ENCODE results near the gene BABAM1. TPM values are rescaled to one million over a fixed set of nuclear protein-coding genes. Genes with fewer than 3 reads are reported as not detected.

BABAM1 gene
- total and polyA plus RNA-seq, 2 of the 4 experiments (the other 2 are of a cell fraction), result 95.1 to 101 TPM

DNA sequence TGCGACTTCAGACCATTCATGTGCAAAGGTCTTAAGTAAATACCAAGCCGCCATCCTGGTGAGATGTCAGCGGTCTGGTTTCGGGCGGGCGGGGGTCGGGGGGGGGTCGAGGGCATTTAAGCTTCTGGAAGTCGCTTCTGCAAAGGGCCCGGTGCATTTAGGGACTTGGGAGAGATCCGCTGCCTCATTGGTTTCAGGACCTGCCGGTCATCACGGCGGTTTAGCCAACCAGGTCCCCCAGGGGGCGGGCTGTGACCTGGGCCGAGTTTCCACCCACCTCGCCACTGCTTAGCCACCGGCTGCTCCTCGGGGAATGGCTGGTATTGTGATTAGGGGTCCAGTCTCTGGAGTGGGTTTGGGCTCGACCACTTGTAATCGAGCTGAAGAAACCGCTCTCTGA is 22.2 kb downstream of the BABAM1 start:
- Histone ChIP-seq H2BK5ac (ENCODE audit: low read depth, low read length, poor library complexity, severe bottlenecking) (no peak overlapping the region), H3K9me3 (ENCODE audit: control insufficient read depth, insufficient read depth, low read length) (no peaks in the 10 kb centered on the region), H3K36me3 (ENCODE audit: control insufficient read depth, insufficient read depth, low read length) (peaks cover 5% of the 10 kb centered on the region; the same call in 1 of the 2 replicates), H3K23ac (ENCODE audit: low read depth, low read length) (no peak overlapping the region), H4K5ac (ENCODE audit: low read depth, low read length) (no peak overlapping the region), H3K27ac (ENCODE audit: insufficient read depth, low read length) (no peak overlapping the region), H3K4me1 (ENCODE audit: control insufficient read depth, insufficient read depth, low read length) (peaks cover 2% of the 10 kb centered on the region; the same call in 1 of the 2 replicates), H2AK5ac (ENCODE audit: low read depth, low read length) (no peak overlapping the region), H4K91ac (ENCODE audit: insufficient read depth, low read depth, low read length) (no peak overlapping the region), H3K4ac (ENCODE audit: low read depth, low read length) (peak overlapping the region; percentile 33; the same call in 1 of the 2 replicates), H3K4me2 (ENCODE audit: low read depth, low read length) (peak overlapping the region; percentile 42; the same call in 1 of the 2 replicates), H3K14ac (replicated peaks; ENCODE audit: low read depth, low read length) (0 out of 2 replicates have a peak overlapping the region, but pooled peaks have one; percentile 57), H2BK120ac (ENCODE audit: low read depth, low read length) (0 out of 2 replicates have a peak overlapping the region, but pooled peaks have one; percentile 30), H2AK9ac (replicated peaks; ENCODE audit: low read depth, low read length, poor library complexity) (peak overlapping the region; percentile 50), H3K79me1 (ENCODE audit: low read depth in 1 of 2, low read length in 2 of 2) (peaks cover 0 to 13% of the 10 kb centered on the region in 2 experiments; a peak in 2 of 4 replicates), H2AFZ (replicated peaks; ENCODE audit: low read length, poor library complexity) (peak overlapping the region; percentile 92), H3K4me3 (ENCODE audit: insufficient read depth, low read depth, low read length) (no peak overlapping the region), H3K27me3 (ENCODE audit: control insufficient read depth, insufficient read depth, low read length) (no peaks in the 10 kb centered on the region), H4K8ac (ENCODE audit: low read depth in 2 of 2, low read length in 2 of 2) (peak overlapping the region; percentile 27 to 90; a peak in 3 of 4 replicates), H3K9me1 (ENCODE audit: insufficient read depth, low read length) (peaks cover 4% of the 10 kb centered on the region; the same call in 1 of the 2 replicates), H3K9ac (ENCODE audit: low read depth, low read length) (no peak overlapping the region), H2BK15ac (ENCODE audit: low read depth, low read length) (no peak overlapping the region), H3K18ac (ENCODE audit: low read depth, low read length) (no peak overlapping the region), H2BK20ac (ENCODE audit: low read depth, low read length) (no peak overlapping the region), H4K20me1 (ENCODE audit: insufficient read depth, low read length) (0 out of 2 replicates have a peak, but pooled peaks cover 3% of the 10 kb centered on the region), H3K56ac (ENCODE audit: extremely low read depth, insufficient read depth, low read length) (no peak overlapping the region)
- dilution Hi-C loops (cut with HindIII; ENCODE audit: low sequenced_read_pairs, unreplicated experiment) (no loop called here), in situ Hi-C loops (cut with MboI; ENCODE audit: low sequenced_read_pairs) (loop anchor here (5.0 to 10.0 kb wide), 2 partner anchors 85 to 217 kb away; no protein-coding TSS in a partner anchor), intact Hi-C loops (cut with micrococcal nuclease) (loop anchor here (10.0 kb wide), 1 partner anchor 515 kb away; no protein-coding TSS in a partner anchor)
- BruUV-seq (replicated peaks), result no TSS peak
- POLR2A ChIA-PET (ENCODE audit: unreplicated experiment), result no interaction called here
- CTCF ChIA-PET, result interaction anchor here (0.6 kb wide), 1 partner anchor 10 kb away, joined by 3 read pairs; no protein-coding TSS in a partner anchor
- DNase-seq, result peak; percentile 90
- peak; percentile 65 for ATAC-seq (ENCODE audit: low read depth)
- WGBS, 2 experiments (ENCODE audit: extremely low coverage in 2 of 2, insufficient read length in 1 of 2), result 12% methylated on average over 13 of the region's 22 CpGs; no CpG with 5 or more reads in 1 of the 2 experiments
- TF ChIP-seq MAFK (IDR thresholded peaks at IDR 0.05; ENCODE audit: low read depth, low read length), result no peak
- no peak for TF ChIP-seq POLR2A (IDR thresholded peaks at IDR 0.05; ENCODE audit: low read depth, low read length)
- TF ChIP-seq, protein P1, sequence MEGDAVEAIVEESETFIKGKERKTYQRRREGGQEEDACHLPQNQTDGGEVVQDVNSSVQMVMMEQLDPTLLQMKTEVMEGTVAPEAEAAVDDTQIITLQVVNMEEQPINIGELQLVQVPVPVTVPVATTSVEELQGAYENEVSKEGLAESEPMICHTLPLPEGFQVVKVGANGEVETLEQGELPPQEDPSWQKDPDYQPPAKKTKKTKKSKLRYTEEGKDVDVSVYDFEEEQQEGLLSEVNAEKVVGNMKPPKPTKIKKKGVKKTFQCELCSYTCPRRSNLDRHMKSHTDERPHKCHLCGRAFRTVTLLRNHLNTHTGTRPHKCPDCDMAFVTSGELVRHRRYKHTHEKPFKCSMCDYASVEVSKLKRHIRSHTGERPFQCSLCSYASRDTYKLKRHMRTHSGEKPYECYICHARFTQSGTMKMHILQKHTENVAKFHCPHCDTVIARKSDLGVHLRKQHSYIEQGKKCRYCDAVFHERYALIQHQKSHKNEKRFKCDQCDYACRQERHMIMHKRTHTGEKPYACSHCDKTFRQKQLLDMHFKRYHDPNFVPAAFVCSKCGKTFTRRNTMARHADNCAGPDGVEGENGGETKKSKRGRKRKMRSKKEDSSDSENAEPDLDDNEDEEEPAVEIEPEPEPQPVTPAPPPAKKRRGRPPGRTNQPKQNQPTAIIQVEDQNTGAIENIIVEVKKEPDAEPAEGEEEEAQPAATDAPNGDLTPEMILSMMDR (conservative IDR thresholded peaks at IDR 0.05; ENCODE audit: low read depth, low read length), result no peak
- TF ChIP-seq NFE2L2 (IDR thresholded peaks at IDR 0.05; ENCODE audit: low read depth, low read length), result no peak
- no peak for TF ChIP-seq BHLHE40 (IDR thresholded peaks at IDR 0.05; ENCODE audit: low read depth, low read length)
- TF ChIP-seq CEBPB (IDR thresholded peaks at IDR 0.05; ENCODE audit: low read depth, low read length), result no peak
